Measurements from ENCODE around the gene KLHL17.
"Not testable (repeated sequence)": the region's sequence is repeated elsewhere in the genome, so short reads cannot be mapped to it uniquely, and the experiment has no call there.

The KLHL17 gene

DNA sequence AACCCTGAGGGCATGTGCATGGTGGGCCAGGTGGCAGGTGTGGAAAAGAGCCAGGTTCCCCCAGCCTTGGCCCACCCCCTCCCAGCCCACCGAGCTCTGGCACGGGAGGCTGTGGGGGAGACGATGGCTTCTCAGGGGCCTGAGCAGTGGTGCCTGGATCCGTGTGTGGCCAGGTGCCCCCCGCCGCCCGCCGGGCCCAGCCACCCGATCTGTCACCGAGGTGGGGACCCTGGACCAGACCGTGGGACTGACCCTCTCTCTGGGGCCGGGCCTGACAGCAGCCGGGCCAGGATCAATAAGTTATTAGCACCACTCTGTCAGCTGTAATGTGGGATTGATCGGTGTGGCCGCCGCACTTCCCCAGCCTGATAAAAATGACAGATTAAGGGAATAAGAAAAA, 22.9 kb upstream of the KLHL17 start:
- no peak for DNase-seq

DNA sequence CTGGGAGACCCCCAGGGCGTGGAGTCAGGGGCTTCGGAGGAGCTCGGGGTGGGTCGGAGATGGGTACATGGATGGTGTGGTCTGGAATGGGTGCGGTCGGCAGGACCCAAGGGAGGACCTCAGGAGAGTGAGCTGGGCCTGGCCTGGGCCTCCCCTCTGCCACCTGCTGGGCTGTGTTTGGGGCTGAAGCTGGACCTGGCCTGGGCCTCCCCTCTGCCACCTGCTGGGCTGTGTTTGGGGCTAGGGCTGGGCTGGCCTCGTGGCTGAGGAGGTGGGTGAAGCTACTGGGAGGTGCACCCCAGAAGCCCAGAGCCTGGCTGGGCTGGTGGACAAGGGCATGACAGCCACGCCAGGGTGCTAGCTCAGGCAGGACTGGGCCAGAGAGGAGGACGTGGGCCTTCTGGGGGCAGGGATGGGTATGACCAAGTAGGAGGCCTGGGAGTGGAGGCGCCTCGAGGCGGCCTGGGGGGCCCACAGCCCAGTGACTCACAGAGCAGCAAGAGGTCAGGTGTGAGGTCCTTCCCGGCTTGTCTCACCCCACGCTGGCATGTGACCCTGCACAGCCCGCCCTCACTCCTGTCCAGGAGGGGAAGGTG, 22.2 kb upstream of the KLHL17 start:
- DNase-seq = no peak

DNA sequence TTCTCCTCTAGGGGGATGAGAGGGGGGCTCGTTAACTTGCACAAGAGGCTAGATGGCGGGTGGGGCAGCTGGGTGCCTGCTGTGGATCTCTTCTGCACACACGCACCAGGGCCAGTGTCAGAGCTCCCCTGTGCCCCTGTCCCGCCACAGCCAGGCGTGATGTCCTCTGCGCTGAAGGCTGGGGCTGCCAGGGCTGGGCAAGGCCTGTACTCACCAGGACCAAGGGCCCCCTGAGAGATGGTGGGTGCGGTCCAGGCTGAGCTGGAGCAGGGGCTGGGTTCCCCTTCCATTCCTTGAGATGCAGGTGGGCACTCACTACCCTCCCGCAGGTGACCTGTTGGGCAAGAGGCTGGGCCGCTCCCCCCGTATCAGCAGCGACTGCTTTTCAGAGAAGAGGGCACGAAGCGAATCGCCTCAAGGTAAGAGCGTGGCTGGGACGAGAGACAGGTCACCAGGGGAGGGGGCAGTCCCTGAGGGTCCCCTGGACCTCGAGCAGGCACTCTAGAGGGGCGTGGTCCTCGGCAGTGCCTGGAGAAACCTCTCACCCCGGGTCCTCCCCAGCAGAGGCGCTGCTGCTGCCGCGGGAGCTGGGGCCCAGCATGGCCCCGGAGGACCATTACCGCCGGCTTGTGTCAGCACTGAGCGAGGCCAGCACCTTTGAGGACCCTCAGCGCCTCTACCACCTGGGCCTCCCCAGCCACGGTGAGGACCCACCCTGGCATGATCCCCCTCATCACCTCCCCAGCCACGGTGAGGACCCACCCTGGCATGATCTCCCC, 21.5 kb upstream of the KLHL17 start:
- DNase-seq = no peak

DNA sequence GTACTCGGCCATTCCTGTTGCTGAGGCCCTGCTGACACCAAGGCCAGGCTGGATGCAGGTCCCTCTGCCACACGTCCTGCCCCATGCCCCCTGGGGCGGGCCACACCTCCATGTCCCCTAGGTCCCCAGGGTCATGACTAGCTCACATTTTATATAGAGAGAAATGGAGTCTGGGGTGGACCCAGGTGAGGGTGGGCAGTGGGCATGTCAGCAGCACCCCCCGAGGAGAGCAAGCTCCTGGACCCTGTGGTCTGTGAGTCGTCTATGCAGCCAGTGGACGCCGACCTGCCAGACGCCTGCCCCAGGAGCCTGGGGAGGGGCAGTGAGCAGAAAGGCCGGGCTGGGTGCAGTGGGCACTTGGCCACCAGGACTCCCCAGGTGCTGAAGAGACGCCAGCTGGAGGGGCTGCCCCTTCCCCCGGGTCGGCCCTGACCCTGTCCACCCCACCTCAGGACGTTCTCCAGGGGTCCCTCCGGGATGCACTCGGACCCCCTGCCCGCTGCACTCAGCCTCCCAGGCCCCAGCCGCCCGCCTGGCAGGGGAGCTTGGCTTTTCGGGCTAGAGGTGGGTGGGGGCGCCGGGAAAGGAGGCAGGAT, 20.8 kb upstream of the KLHL17 start:
- DNase-seq = no peak

DNA sequence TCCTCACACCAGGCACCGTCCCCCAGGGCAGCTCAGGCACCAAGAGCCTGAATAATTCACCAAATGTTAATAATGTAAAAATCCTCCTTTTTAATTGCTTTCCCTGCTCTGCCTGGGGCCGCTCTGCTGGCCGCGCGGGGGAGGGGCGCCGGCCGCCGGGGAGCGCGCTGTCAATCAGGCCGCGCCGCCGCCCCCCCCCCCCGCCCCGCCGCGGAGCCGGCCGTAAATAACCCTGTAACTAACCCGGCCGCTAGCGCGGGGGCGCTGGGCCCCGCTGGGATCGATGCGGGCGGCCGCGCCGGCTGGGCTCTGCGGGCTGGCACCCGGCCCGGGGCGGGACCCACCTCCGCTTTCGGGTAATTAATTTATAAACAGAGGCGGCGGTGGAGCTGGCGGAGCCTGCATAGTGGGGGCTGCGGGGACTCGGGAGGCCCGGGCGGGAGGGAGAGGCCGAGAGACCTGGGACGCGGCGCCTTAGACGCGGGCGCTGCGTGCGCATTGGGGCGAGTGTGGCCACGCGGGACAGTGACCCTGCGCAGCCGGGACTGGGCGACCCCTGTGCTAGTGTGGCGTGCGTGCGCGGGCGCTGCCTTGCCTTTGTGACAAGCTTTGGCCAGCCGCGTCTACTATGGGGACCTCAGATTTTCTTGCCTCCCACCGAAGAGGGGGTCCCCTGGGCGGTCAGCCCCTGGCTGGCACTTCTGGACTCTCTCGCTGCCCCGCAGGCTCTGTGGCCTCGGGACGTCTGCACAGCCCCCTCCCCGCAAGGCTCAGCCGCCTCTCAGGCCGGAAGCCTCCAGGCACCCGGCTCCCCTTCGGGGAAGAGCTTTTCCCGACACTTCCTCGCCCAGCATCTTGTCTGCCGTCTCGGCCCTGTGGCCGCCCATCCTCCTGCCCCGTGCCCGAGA, 20.0 kb upstream of the KLHL17 start:
- DNase-seq = peak; percentile 28

DNA sequence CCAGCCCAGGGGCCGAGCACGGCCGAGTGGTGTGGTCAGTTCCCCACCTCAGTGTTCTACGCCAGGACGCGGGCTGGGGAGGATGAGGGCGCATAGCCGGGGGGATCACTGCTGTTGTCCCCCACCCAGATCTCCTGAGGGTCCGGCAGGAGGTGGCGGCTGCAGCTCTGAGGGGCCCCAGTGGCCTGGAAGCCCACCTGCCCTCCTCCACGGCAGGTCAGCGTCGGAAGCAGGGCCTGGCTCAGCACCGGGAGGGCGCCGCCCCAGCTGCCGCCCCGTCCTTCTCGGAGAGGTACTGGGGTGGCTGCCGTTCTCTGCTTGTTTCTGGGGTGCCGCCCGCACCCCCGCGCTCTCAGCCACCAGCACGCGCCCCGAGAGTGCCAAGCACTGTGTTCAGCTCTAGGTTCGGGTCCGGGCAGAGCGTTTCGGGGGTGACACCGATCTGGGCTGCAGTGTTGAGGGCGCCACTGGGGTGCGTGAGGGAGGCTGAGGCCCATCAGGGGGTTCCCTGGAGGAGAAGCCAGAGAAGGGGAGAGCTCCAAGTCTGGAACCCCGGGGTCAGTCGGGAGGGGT, 19.3 kb upstream of the KLHL17 start:
- no peak for DNase-seq

DNA sequence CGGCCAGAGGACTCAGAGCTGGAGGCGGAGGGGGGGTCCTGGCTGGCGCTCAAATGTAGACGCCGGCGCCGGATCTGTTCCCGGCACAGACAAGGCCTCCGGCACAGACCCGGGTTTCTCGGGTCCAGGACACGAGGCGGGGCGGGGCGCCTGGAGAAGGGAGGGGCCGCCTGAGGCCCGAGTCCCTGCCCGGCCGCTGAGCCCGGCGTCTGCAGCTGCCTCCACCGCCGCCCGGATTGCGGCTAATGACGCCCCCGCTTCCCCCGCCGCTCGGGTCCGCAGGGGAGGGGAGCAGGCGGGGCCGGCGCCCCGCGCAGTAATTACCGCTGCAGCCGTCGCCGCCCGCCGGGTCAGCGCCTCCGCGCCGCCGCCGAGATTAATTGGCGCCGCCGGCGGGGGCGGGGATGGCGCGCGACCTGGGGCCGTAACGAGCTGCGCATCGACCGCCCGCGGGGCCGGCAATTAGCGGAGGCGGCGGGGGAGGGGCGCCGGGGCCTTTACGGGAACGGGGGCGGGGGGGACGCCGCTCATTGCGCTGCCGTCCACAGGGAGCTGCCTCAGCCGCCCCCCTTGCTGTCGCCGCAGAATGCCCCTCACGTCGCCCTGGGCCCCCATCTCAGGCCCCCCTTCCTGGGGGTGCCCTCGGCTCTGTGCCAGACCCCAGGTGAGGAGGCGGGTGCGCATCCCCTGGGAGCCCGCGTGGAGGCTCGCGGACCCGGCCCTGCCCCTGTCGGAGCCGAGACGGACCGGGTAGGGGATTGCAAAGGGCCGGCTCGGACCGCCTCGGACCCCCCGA, 18.6 kb upstream of the KLHL17 start:
- no peak for DNase-seq

DNA sequence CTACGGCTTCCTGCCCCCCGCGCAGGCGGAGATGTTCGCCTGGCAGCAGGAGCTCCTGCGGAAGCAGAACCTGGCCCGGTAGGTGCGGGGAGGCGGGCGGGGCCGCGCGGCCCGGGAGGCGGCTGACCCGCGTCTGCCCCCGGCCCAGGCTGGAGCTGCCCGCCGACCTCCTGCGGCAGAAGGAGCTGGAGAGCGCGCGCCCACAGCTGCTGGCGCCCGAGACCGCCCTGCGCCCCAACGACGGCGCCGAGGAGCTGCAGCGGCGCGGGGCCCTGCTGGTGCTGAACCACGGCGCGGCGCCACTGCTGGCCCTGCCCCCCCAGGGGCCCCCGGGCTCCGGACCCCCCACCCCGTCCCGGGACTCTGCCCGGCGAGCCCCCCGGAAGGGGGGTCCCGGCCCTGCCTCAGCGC, 18.0 kb upstream of the KLHL17 start:
- no peak for DNase-seq

DNA sequence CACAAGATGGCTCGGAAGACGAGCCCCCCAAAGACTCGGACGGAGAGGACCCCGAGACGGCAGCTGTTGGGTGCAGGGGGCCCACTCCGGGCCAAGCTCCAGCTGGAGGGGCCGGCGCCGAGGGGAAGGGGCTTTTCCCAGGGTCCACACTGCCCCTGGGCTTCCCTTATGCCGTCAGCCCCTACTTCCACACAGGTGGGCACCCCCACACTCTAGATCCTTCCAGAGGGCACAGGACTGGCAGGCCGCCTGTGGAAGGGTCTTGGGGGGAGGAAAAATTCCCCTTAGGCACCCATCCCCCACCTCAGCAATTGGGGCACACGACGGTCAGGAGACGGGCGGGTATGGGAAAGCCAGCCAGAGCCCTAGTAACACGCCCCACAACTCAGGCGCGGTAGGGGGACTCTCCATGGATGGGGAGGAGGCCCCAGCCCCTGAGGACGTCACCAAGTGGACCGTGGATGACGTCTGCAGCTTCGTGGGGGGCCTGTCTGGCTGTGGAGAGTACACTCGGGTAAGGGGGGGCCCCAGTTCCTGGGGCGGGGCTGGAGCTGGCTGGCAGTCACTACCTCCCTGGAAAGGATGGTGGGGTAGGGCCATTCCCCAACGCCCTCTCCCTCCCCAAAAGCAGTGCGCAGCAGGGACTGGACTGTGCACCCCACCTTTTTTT, 17.4 kb upstream of the KLHL17 start:
- no peak for DNase-seq

DNA sequence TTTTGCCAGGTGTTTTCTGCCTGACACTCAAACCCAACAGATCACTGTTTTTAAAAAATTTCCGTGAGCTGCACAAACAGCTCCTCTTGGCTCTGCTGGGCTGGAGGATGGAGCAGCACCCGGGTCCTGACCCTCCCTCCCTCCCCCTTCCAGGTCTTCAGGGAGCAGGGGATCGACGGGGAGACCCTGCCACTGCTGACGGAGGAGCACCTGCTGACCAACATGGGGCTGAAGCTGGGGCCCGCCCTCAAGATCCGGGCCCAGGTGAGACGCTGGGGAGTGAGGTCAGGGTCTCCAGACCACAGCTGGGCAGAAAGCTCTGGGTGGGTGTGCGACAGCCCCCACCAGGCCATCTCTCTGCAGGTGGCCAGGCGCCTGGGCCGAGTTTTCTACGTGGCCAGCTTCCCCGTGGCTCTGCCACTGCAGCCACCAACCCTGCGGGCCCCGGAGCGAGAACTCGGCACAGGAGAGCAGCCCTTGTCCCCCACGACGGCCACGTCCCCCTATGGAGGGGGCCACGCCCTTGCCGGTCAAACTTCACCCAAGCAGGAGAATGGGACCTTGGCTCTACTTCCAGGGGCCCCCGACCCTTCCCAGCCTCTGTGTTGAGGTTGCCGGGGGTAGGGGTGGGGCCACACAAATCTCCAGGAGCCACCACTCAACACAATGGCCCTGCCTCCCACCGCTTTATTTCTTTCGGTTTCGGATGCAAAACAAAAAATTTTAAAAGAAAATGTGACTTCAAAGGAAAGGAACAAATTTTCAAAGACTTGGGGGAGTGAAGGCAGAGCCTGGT, 16.6 kb upstream of the KLHL17 start:
- no peak for DNase-seq

DNA sequence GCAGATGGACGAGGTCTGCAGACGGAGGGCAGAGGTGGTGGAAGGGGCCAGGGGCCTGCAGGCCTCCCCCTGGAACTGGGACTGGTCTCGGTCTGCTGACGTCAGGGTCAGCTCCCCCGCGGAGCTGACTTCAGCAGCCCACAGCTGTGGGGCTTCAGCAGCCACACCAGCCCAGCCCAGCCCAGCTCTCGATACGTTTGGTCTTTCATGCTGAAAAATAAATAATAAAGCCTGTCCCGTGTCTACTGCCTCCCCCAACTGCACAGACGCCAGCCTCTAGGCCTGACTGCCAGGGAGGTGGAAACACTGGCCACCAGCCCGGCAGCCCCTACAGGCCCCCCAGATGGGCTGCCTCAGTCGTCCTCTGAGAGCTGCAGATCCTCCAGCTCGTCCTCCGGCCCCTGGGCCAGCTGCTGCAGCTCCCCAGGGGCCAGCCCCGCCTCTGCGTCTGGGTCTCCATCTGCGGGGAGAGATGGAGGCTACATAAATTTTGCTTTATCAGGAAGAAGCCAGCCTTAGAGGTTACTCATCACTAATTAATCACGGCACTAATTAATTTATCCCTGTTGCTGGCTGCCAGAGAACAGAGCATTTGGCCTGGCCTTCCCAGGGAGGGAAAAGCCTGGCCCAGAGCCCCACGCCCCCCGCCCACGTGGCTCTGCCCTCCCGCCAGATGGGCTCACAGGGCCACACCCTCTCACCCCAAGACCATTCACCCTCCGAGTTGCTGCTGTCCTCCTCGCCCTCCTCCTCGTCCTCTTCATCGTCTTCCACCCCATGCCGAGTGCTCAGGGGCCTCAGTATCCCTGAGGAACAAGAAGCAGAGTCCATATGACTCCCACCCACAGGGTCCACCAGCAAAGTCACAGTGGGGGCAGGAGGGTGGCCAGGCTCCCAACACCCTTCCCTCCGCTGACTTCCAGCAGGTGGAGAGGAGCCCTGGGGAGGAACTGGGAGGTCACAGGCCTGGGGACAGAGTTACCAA, 15.8 kb upstream of the KLHL17 start:
- DNase-seq = no peak

DNA sequence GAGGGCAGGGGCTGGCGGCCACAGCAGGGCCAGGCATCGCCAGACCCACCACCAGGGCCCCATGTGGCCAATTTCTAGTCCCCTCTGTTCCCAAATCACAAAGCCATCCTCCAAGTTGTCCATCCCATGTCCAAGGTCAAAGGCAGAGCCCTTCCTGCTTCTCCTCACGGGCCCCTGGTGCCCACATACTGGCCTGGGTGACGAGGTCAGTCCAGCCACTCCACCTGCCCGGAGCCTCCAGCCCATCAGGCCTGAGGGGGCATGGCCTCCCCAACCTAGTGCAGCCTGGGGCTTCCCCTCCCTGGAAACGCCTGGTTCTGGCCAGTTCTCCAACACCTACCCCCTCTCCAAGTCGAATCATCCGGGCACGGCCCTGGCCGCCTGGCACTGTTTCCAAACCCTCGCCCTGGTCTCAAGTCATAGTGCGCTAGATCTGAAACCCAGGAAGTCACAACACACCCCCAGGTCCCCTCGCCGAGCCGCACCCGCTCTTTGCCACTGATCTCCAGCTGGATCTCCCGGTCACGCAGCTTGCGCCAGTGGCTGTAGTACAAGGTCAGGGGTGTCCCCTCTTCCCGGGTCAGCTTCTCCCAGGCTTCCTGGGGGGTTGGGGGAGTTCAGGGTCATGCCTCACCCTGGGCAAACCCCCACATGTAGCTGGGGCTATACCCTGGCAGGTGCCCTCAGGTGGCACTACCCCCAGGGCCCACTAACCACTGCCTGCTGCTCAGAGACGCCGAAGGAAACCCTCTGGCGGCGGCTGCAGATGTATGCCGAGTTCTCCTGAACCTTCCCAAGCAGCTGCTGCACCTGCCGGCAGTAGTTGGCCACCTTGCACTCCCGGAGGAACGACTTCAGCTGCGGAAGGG, 14.5 kb upstream of the KLHL17 start:
- no peak for DNase-seq

DNA sequence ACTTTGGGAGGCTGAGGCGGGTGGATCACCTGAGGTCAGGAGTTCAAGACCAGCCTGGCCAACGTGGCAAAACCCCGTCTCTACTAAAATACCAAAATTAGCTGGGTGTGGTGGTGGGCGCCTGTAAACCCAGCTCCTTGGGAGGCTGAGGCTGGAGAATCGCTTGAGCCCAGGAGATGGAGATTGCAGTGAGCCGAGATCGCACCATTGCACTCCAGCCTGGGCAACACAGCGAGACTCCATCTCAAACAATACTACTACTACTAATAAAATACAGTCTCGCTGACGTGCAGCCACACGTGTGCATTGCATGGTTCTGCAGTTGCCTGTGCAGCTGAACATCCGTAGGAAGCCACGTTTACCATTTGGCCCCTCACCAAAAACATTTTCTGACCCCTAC, 13.6 kb upstream of the KLHL17 start:
- DNase-seq = not testable (repeated sequence)

DNA sequence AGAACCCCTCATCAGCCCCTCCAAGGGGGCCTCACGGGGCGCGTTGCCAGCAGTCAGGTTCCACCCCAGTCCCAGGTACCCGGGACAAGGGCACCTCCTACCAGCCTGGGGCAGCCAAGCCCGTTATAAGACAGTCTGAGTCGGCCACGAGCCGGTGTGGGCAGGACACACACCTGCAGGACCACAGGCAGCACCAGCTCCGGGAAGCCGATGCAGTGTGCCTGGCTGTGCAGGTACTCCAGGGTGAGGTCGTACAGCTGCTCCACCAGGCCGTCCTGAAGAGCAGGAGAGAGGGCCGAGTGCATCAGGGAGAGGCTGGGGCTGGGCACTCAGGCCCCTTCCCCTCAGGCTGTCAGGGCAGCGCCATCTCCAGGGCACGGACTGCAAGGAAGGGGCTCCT, 12.4 kb upstream of the KLHL17 start:
- no peak for DNase-seq

DNA sequence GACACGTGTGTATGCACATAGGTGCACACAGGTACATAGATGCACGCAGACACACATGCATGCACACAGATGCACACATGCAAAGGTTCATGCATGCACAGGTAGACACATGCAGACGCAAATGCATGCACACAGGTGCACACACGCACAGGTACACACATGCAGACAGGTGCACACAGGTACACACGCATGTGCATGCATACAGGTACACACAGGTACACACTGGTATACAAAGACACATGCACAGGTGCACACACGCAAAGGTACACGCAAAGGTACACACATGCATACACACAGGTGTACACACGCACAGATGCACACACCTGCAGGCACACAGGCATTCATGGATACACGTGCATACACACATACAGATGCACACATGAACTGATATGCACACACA, 10.1 kb upstream of the KLHL17 start:
- no peak for DNase-seq

DNA sequence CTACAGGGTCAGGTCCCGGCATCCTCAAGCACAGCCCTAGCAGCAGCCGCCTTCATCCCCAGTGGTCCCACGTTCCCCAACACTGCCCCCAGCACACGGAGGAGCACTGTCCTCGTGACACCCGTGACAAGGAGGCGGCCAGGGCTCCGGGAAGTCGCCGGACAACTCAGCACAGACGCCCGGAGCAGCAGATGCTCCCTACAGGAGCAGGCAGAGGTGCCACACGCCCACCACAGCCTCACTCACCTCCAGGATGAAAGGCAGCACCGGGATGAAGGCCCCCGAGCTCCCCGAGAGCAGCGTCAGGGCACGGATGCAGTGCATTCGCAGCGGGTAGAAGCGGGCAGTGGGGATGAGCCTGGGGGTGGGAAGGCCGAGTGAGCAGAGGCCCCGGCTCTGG, 9.5 kb upstream of the KLHL17 start:
- DNase-seq = no peak

DNA sequence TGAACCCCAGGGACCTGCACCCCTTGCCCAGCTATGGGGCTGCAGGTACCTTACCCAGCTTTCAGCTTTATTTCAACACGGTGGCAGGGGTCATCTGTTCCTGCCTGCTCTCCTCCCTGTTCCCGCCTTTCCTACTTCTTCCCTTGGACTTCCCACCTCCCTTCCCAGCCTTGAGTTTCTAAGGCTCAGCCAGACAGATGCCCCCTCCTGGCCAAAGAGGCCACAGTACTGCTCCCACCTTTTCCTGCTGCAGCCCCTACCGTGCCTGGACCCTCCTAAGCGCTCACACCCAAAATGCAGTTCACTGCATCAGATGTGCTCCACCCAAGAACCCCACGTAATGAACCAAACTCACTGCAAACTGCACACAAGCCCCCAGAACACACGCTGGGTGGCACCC, 9.0 kb upstream of the KLHL17 start:
- no peak for DNase-seq

DNA sequence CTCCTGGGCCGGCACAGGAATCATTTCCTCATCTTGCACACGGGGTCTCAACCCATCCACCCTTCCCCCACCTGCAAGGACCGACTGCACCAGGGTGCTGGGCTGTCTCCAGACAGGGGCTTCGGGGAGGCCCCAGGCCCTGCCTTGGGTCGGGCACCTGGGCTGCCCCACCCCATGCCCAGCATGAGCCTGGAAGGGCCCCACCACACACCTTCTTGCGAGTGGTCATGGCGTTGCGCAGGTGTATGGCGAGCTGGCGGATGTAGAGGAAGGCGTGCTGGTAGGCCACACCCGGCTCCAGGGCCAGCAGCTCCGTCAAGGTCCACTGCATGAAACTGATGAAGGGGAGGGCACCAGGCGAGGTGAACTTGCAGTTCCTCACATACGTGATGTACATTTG, 8.2 kb upstream of the KLHL17 start:
- no peak for DNase-seq
